ENCODE measurements around the gene IFFO2.
"Not testable (repeated sequence)": the region's sequence is repeated elsewhere in the genome, so short reads cannot be mapped to it uniquely, and the experiment has no call there.

IFFO2 gene

GRCh38 chr1:18871401-18872070 lies 84.9 kb downstream of the IFFO2 start:
- no peak overlapping the region for H3K27ac ChIP-seq (ENCODE audit: low read length)

GRCh38 chr1:18870957-18871356 lies 85.5 kb downstream of the IFFO2 start:
- no peaks in the 10 kb centered on the region for H3K36me3 ChIP-seq (replicated peaks; ENCODE audit: insufficient read depth, low read length)
- no peaks in the 10 kb centered on the region for H3K79me2 ChIP-seq (ENCODE audit: low read length)
- H3K4me3 ChIP-seq (ENCODE audit: low read length) = no peak overlapping the region
- H3F3A ChIP-seq (ENCODE audit: insufficient read depth, low read length) = no peaks in the 10 kb centered on the region
- no peak overlapping the region for H3K9ac ChIP-seq (ENCODE audit: low read length)
- no peaks in the 10 kb centered on the region for H3K9me3 ChIP-seq (replicated peaks; ENCODE audit: insufficient read depth, low read length)
- no peak for DNase-seq
- no peaks in the 10 kb centered on the region for H4K20me1 ChIP-seq (ENCODE audit: insufficient read depth, low read length)
- no peak overlapping the region for H3K27ac ChIP-seq (ENCODE audit: low read length)
- TF ChIP-seq CTCF (IDR thresholded peaks at IDR 0.05; ENCODE audit: low read length) (no peak), EZH2 (optimal IDR thresholded peaks at IDR 0.05; ENCODE audit: low read depth, low read length) (no peak), EZH2phosphoT487 (IDR thresholded peaks at IDR 0.05; ENCODE audit: low read length) (no peak)
- H3K4me2 ChIP-seq (ENCODE audit: low read depth, low read length) = no peak overlapping the region
- peaks cover 42% of the 10 kb centered on the region for H3K27me3 ChIP-seq (replicated peaks; ENCODE audit: insufficient read depth, low read length)
- H3K9me2 ChIP-seq (replicated peaks; ENCODE audit: insufficient read depth, low read length) = no peaks in the 10 kb centered on the region
- H2AFZ ChIP-seq (ENCODE audit: low read length) = no peak overlapping the region
- no peaks in the 10 kb centered on the region for H3K4me1 ChIP-seq (ENCODE audit: low read length)

More at GRCh38 chr1:18871401-18872070, 84.9 kb downstream of the IFFO2 start:
- H3F3A ChIP-seq (ENCODE audit: insufficient read depth, low read length) = no peaks in the 10 kb centered on the region
- H3K4me1 ChIP-seq (ENCODE audit: low read length) = no peaks in the 10 kb centered on the region
- no peaks in the 10 kb centered on the region for H3K9me3 ChIP-seq (replicated peaks; ENCODE audit: insufficient read depth, low read length)
- peaks cover 36% of the 10 kb centered on the region for H3K27me3 ChIP-seq (replicated peaks; ENCODE audit: insufficient read depth, low read length)
- H3K79me2 ChIP-seq (ENCODE audit: low read length) = no peaks in the 10 kb centered on the region
- no peak overlapping the region for H3K4me3 ChIP-seq (ENCODE audit: low read length)
- no peaks in the 10 kb centered on the region for H3K9me2 ChIP-seq (replicated peaks; ENCODE audit: insufficient read depth, low read length)
- H3K4me2 ChIP-seq (ENCODE audit: low read depth, low read length) = no peak overlapping the region
- H3K36me3 ChIP-seq (replicated peaks; ENCODE audit: insufficient read depth, low read length) = no peaks in the 10 kb centered on the region
- no peaks in the 10 kb centered on the region for H4K20me1 ChIP-seq (ENCODE audit: insufficient read depth, low read length)
- H2AFZ ChIP-seq (ENCODE audit: low read length) = no peak overlapping the region
- no peak for DNase-seq
- H3K9ac ChIP-seq (ENCODE audit: low read length) = no peak overlapping the region
- TF ChIP-seq EZH2phosphoT487 (IDR thresholded peaks at IDR 0.05; ENCODE audit: low read length) (no peak), EZH2 (optimal IDR thresholded peaks at IDR 0.05; ENCODE audit: low read depth, low read length) (no peak), CTCF (IDR thresholded peaks at IDR 0.05; ENCODE audit: low read length) (no peak)

GRCh38 chr1:18870595-18870865 lies 85.9 kb downstream of the IFFO2 start:
- not testable (repeated sequence) for H3K9ac ChIP-seq (ENCODE audit: low read length); H3K9me3 ChIP-seq (replicated peaks; ENCODE audit: insufficient read depth, low read length); H2AFZ ChIP-seq (ENCODE audit: low read length); H3K27ac ChIP-seq (ENCODE audit: low read length); H4K20me1 ChIP-seq (ENCODE audit: insufficient read depth, low read length); H3K9me2 ChIP-seq (replicated peaks; ENCODE audit: insufficient read depth, low read length); H3K36me3 ChIP-seq (replicated peaks; ENCODE audit: insufficient read depth, low read length); DNase-seq; H3K79me2 ChIP-seq (ENCODE audit: low read length); H3K4me1 ChIP-seq (ENCODE audit: low read length); H3F3A ChIP-seq (ENCODE audit: insufficient read depth, low read length); H3K4me2 ChIP-seq (ENCODE audit: low read depth, low read length); H3K4me3 ChIP-seq (ENCODE audit: low read length)
- H3K27me3 ChIP-seq (replicated peaks; ENCODE audit: insufficient read depth, low read length) = peaks cover 46% of the 10 kb centered on the region

GRCh38 chr1:18869847-18870594 lies 86.5 kb downstream of the IFFO2 start:
- TF ChIP-seq EZH2phosphoT487 (IDR thresholded peaks at IDR 0.05; ENCODE audit: low read length) (no peak), EZH2 (optimal IDR thresholded peaks at IDR 0.05; ENCODE audit: low read depth, low read length) (no peak), CTCF (IDR thresholded peaks at IDR 0.05; ENCODE audit: low read length) (no peak)
- no peak overlapping the region for H3K4me2 ChIP-seq (ENCODE audit: low read depth, low read length)
- no peaks in the 10 kb centered on the region for H4K20me1 ChIP-seq (ENCODE audit: insufficient read depth, low read length)
- no peaks in the 10 kb centered on the region for H3K4me1 ChIP-seq (ENCODE audit: low read length)
- H3K4me3 ChIP-seq (ENCODE audit: low read length) = no peak overlapping the region
- no peaks in the 10 kb centered on the region for H3K79me2 ChIP-seq (ENCODE audit: low read length)
- no peaks in the 10 kb centered on the region for H3K9me2 ChIP-seq (replicated peaks; ENCODE audit: insufficient read depth, low read length)
- no peak overlapping the region for H2AFZ ChIP-seq (ENCODE audit: low read length)
- no peaks in the 10 kb centered on the region for H3F3A ChIP-seq (ENCODE audit: insufficient read depth, low read length)
- no peak overlapping the region for H3K27ac ChIP-seq (ENCODE audit: low read length)
- H3K27me3 ChIP-seq (replicated peaks; ENCODE audit: insufficient read depth, low read length) = peaks cover 52% of the 10 kb centered on the region
- H3K9me3 ChIP-seq (replicated peaks; ENCODE audit: insufficient read depth, low read length) = no peaks in the 10 kb centered on the region
- H3K9ac ChIP-seq (ENCODE audit: low read length) = no peak overlapping the region
- no peaks in the 10 kb centered on the region for H3K36me3 ChIP-seq (replicated peaks; ENCODE audit: insufficient read depth, low read length)
- no peak for DNase-seq

Measured in MM.1S (cell line).